GM12878 (cell line): Measurements from ENCODE around the gene ITGA6. TPM values are rescaled to one million over a fixed set of nuclear protein-coding genes. Genes with fewer than 3 reads are reported as not detected.
"Not testable (repeated sequence)": the region's sequence is repeated elsewhere in the genome, so short reads cannot be mapped to it uniquely, and the experiment has no call there.

Experiments used
- ATAC-seq: fragments of 200-7000 bp; cut with Tn5 transposase; 3 replicates; pipeline ENCODE4 v1.9.1; 2020; ENCODE audit warnings: mild to moderate bottlenecking, moderate library complexity
- BruUV-seq: library from RNA; stranded (reverse); fragments of 400-500 nt; replicated peaks from 2 replicates; lab custom pipeline; 2021; lab: Mats Ljungman, UMichigan
- CTCF ChIA-PET: fragments of 300-600 bp; sonication (Branson Sonifier 250); formaldehyde crosslinking; extraction: SDS; loops from one replicate; lab custom pipeline; 2021; ENCODE audit warnings: inconsistent platforms; lab: Yijun Ruan, JAX
- POLR2A ChIA-PET: fragments of 350-600 bp; formaldehyde crosslinking; extraction: SDS; loops from one replicate; lab custom pipeline; 2021; ENCODE audit warnings: inconsistent platforms; lab: Charles Lee
- RAD21 ChIA-PET: fragments of 300-600 bp; sonication (Branson Sonifier 250); formaldehyde crosslinking; loops from one replicate; lab custom pipeline; 2023; ENCODE audit warnings: antibody characterized with exemption; ENCODE audit not compliant: unreplicated experiment; lab: Charles Lee
- SMC1A ChIA-PET: fragments of 300-600 bp; sonication (Branson Sonifier 250); formaldehyde crosslinking; loops from one replicate; lab custom pipeline; 2023; ENCODE audit not compliant: unreplicated experiment, uncharacterized antibody; lab: Charles Lee
- DNase-seq: peaks from one replicate; pipeline ENCODE4 v3.0.0-alpha.2; 2011; ENCODE audit warnings: low read depth, low spot score
- FAIRE-seq: peaks from 3 replicates; lab custom pipeline; 2011; peaks lifted over from hg19 to GRCh38; lab: Jason Lieb, UNC
- H2AFZ ChIP-seq: 2 replicates; pipeline ENCODE4 v1.6.0; 2011; ENCODE audit warnings: low read depth, low read length, control low read depth; ENCODE audit not compliant: control insufficient read depth
- H3K27ac ChIP-seq: 2 replicates; pipeline ENCODE4 v1.5.1; 2011; ENCODE audit warnings: control low read depth; ENCODE audit not compliant: control insufficient read depth, insufficient read depth
- H3K27me3 ChIP-seq, 2 experiments: replicated peaks in 1 of 2; 2 replicates each; pipeline versions ENCODE4 v1.6.0 to v1.6.1; 2011; ENCODE audit warnings: low read length in 1 of 2; ENCODE audit not compliant: control insufficient read depth in 2 of 2, insufficient read depth in 2 of 2
- H3K36me3 ChIP-seq, 2 experiments: 2 replicates each; pipeline ENCODE4 v1.5.1; 2011; ENCODE audit warnings: low read length in 1 of 2; ENCODE audit not compliant: control insufficient read depth in 2 of 2, insufficient read depth in 2 of 2
- H3K4me1 ChIP-seq: 2 replicates; pipeline ENCODE4 v1.6.1; 2011; ENCODE audit warnings: mild to moderate bottlenecking, low read length, moderate library complexity, mixed read lengths; ENCODE audit not compliant: control insufficient read depth, insufficient read depth
- H3K4me2 ChIP-seq: 2 replicates; pipeline ENCODE4 v1.6.0; 2011; ENCODE audit warnings: control low read depth; ENCODE audit not compliant: control insufficient read depth, insufficient read depth
- H3K4me3 ChIP-seq: fragments of 200-600 bp; sonication (generic); 2 replicates; pipeline ENCODE4 v1.5.1; 2016
- H3K79me2 ChIP-seq: 2 replicates; pipeline ENCODE4 v1.6.0; 2011; ENCODE audit warnings: low read length; ENCODE audit not compliant: control insufficient read depth, insufficient read depth
- H3K9ac ChIP-seq: 2 replicates; pipeline ENCODE4 v1.8.0; 2011; ENCODE audit warnings: low read length, control low read depth, mixed read lengths; ENCODE audit not compliant: control insufficient read depth, insufficient read depth
- H3K9me3 ChIP-seq: replicated peaks from 3 replicates; pipeline ENCODE4 v1.5.1; 2011; ENCODE audit warnings: mild to moderate bottlenecking, low read length; ENCODE audit not compliant: control insufficient read depth, insufficient read depth
- H4K20me1 ChIP-seq: 2 replicates; pipeline ENCODE4 v1.6.0; 2011; ENCODE audit not compliant: control insufficient read depth, insufficient read depth
- EED ChIP-seq: sonication (generic); IDR thresholded peaks from 2 replicates; pipeline ENCODE4 v1.6.1; 2016; ENCODE audit warnings: antibody characterized with exemption, low read depth
- GABPA ChIP-seq: IDR thresholded peaks from 2 replicates; pipeline ENCODE4 v1.6.1; 2014; ENCODE audit warnings: antibody characterized with exemption, low read depth, mild to moderate bottlenecking, inconsistent platforms
- POU2F2 ChIP-seq: IDR thresholded peaks from 3 replicates; pipeline ENCODE4 v1.6.1; 2011; ENCODE audit warnings: low read depth, mild to moderate bottlenecking, low read length, borderline replicate concordance
- RBBP5 ChIP-seq: fragments of 200-600 bp; sonication (generic); conservative IDR thresholded peaks from 2 replicates; pipeline ENCODE4 v1.6.1; 2016
- RUNX3 ChIP-seq: IDR thresholded peaks from 2 replicates; pipeline ENCODE4 v1.6.1; 2012; ENCODE audit warnings: low read length, inconsistent platforms
- YBX1 ChIP-seq: fragments of 450-650 bp; IDR thresholded peaks from 2 replicates; pipeline ENCODE4 v1.6.1; 2016; ENCODE audit warnings: antibody characterized with exemption
- WGBS: methylation state at CpG from one replicate; pipeline ENCODE4 v1.1.6; 2016; ENCODE audit warnings: low lambda C conversion rate; ENCODE audit not compliant: insufficient replicate concordance, insufficient coverage; ENCODE audit errors: missing lambda C conversion rate; 5-methylcytosine and 5-hydroxymethylcytosine counted together
- in situ Hi-C: fragments of 300-500 bp; cut with MboI; formaldehyde crosslinking; loops from 9 replicates; pipeline ENCODE4 v1.14.3; 2018; ENCODE audit warnings: mixed read lengths
- intact Hi-C: fragments of 100-400 bp; cut with micrococcal nuclease; formaldehyde crosslinking; loops from one replicate; pipeline ENCODE4 v1.14.2; 2022; ENCODE audit not compliant: unreplicated experiment
- polyA plus RNA-seq, 11 experiments: library from polyadenylated mRNA; depleted of rRNA in 4 of 11; unstranded in 6 of 11; stranded (reverse) in 5 of 11; fragments of >200 nt; fragmentation: Nextera tagmentation in 4 of 11; fragmentation: Illumina TruSeq in 1 of 11; extraction: Ambion mirVana in 4 of 11; extraction: Trizol in 1 of 11; gene quantifications; 1 replicate in 1 of 11; 2 replicates in 10 of 11; pipeline versions ENCODE4 v1.2.1 to v1.2.3, GENCODE V29; 2011 to 2016; ENCODE audit warnings: inconsistent platforms in 2 of 11, missing spikeins in 2 of 11, low read depth in 1 of 11
- total RNA-seq, 4 experiments: library from RNA; depleted of rRNA in 3 of 4; stranded (reverse); fragments of >200 nt in 3 of 4; fragmentation: Illumina TruSeq in 1 of 4; extraction: Trizol in 1 of 4; gene quantifications; 2 replicates each; pipeline versions ENCODE4 v1.2.1 to v1.2.3, GENCODE V29; 2013 to 2021
- TF ChIP-seq, protein P1 (sequence below): fragments of 450-650 bp; conservative IDR thresholded peaks from 2 replicates; pipeline ENCODE4 v1.6.1; 2017; ENCODE audit warnings: mild to moderate bottlenecking, moderate library complexity
- TF ChIP-seq, protein P2 (sequence below): IDR thresholded peaks from 2 replicates; pipeline ENCODE4 v1.6.1; 2011; ENCODE audit warnings: mild to moderate bottlenecking, low read depth, low read length, moderate library complexity; ENCODE audit not compliant: insufficient replicate concordance
- TF ChIP-seq, protein P3 (sequence below): fragments of 450-650 bp; IDR thresholded peaks from 2 replicates; pipeline ENCODE4 v1.6.1; 2017; ENCODE audit warnings: mild to moderate bottlenecking, moderate library complexity

ITGA6 gene
- total and polyA plus RNA-seq, 10 of the 15 experiments (the other 5 are each of a cell fraction or from before 2014, with no cell fraction given), result 0.01 to 0.36 (median 0.14) TPM; not detected in 2

DNA sequence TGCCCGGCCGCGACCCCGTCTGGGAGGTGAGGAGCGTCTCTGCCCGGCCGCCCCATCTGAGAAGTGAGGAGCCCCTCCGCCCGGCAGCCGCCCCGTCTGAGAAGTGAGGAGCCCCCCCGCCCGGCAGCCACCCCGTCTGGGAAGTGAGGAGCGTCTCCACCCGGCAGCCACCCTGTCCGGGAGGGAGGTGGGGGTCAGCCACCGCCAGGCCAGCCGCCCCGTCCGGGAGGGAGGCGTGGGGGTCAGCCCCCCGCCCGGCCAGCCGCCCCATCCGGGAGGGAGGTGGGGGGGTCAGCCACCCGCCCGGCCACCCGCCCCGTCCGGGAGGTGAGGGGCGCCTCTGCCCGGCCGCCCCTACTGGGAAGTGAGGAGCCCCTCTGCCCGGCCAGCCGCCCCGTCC is 110.5 kb downstream of the ITGA6 start:
- H3K4me1 ChIP-seq, BruUV-seq, CTCF ChIA-PET, H3K4me3 ChIP-seq, FAIRE-seq, SMC1A ChIA-PET, POLR2A ChIA-PET, DNase-seq, intact Hi-C loops, H2AFZ ChIP-seq, in situ Hi-C loops, ATAC-seq, H4K20me1 ChIP-seq, H3K36me3 ChIP-seq, H3K27ac ChIP-seq, H3K4me2 ChIP-seq, RAD21 ChIA-PET, H3K9ac ChIP-seq, H3K79me2 ChIP-seq, H3K27me3 ChIP-seq: not testable (repeated sequence)
- WGBS, result 80% methylated on average over 3 of the region's 37 CpGs
- H3K9me3 ChIP-seq, result peaks cover 32% of the 10 kb centered on the region; the same call in 2 of the 3 replicates

DNA sequence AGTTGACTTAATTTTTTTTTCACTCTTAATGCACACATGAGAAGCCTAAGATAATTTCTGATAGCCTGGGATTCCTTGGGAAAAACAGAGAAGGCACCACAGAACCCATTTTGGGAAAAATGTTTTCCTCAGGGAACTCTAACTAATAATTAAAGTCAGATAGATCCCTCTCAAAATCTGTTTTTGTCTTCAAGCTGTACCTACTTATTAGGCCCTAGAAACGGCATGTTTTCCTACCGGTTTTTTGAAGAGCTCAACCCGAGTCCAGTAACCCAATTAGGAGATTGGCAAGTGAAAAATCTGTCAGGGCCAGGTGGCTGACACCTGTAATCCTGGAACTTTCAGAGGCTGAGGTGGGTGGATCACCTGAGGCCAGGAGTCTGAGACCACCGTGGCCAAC is 112.4 kb downstream of the ITGA6 start:
- Histone ChIP-seq H3K79me2 (no peaks in the 10 kb centered on the region; the same call in 1 of the 2 replicates), H3K4me3 (no peak overlapping the region), H3K27ac (no peak overlapping the region), H3K4me1 (no peaks in the 10 kb centered on the region), H3K9me3 (peaks cover 19% of the 10 kb centered on the region; the same call in 2 of the 3 replicates), H3K9ac (no peak overlapping the region), H3K36me3 (no peaks in the 10 kb centered on the region; a peak in 1 of 4 replicates), H3K27me3 (no peaks in the 10 kb centered on the region), H4K20me1 (no peaks in the 10 kb centered on the region), H2AFZ (no peak overlapping the region), H3K4me2 (no peak overlapping the region)
- intact Hi-C loops (no loop called here), in situ Hi-C loops (no loop called here)
- ChIA-PET RAD21 (no interaction called here), POLR2A (no interaction called here), SMC1A (interaction anchor here (0.6 kb wide), 1 partner anchor 57 kb away, joined by 3 read pairs; no protein-coding TSS in a partner anchor), CTCF (no interaction called here)
- no peak for ATAC-seq
- no peak for FAIRE-seq
- 60% methylated on average over 4 of the region's 4 CpGs for WGBS
- BruUV-seq, result no TSS peak
- DNase-seq, result no peak
- TF ChIP-seq, protein P1, sequence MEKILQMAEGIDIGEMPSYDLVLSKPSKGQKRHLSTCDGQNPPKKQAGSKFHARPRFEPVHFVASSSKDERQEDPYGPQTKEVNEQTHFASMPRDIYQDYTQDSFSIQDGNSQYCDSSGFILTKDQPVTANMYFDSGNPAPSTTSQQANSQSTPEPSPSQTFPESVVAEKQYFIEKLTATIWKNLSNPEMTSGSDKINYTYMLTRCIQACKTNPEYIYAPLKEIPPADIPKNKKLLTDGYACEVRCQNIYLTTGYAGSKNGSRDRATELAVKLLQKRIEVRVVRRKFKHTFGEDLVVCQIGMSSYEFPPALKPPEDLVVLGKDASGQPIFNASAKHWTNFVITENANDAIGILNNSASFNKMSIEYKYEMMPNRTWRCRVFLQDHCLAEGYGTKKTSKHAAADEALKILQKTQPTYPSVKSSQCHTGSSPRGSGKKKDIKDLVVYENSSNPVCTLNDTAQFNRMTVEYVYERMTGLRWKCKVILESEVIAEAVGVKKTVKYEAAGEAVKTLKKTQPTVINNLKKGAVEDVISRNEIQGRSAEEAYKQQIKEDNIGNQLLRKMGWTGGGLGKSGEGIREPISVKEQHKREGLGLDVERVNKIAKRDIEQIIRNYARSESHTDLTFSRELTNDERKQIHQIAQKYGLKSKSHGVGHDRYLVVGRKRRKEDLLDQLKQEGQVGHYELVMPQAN, result no peak
- TF ChIP-seq, protein P2, sequence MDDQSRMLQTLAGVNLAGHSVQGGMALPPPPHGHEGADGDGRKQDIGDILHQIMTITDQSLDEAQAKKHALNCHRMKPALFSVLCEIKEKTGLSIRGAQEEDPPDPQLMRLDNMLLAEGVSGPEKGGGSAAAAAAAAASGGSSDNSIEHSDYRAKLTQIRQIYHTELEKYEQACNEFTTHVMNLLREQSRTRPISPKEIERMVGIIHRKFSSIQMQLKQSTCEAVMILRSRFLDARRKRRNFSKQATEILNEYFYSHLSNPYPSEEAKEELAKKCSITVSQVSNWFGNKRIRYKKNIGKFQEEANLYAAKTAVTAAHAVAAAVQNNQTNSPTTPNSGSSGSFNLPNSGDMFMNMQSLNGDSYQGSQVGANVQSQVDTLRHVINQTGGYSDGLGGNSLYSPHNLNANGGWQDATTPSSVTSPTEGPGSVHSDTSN, result no peak
- no peak for TF ChIP-seq RUNX3
- no peak for TF ChIP-seq EED
- TF ChIP-seq GABPA, result no peak
- TF ChIP-seq, protein P3, sequence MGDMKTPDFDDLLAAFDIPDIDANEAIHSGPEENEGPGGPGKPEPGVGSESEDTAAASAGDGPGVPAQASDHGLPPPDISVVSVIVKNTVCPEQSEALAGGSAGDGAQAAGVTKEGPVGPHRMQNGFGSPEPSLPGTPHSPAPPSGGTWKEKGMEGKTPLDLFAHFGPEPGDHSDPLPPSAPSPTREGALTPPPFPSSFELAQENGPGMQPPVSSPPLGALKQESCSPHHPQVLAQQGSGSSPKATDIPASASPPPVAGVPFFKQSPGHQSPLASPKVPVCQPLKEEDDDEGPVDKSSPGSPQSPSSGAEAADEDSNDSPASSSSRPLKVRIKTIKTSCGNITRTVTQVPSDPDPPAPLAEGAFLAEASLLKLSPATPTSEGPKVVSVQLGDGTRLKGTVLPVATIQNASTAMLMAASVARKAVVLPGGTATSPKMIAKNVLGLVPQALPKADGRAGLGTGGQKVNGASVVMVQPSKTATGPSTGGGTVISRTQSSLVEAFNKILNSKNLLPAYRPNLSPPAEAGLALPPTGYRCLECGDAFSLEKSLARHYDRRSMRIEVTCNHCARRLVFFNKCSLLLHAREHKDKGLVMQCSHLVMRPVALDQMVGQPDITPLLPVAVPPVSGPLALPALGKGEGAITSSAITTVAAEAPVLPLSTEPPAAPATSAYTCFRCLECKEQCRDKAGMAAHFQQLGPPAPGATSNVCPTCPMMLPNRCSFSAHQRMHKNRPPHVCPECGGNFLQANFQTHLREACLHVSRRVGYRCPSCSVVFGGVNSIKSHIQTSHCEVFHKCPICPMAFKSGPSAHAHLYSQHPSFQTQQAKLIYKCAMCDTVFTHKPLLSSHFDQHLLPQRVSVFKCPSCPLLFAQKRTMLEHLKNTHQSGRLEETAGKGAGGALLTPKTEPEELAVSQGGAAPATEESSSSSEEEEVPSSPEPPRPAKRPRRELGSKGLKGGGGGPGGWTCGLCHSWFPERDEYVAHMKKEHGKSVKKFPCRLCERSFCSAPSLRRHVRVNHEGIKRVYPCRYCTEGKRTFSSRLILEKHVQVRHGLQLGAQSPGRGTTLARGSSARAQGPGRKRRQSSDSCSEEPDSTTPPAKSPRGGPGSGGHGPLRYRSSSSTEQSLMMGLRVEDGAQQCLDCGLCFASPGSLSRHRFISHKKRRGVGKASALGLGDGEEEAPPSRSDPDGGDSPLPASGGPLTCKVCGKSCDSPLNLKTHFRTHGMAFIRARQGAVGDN, result no peak
- TF ChIP-seq YBX1, result no peak
- TF ChIP-seq POU2F2, result no peak
- TF ChIP-seq RBBP5, result no peak
